ENCODE measurements around the gene NRXN3. TPM values are rescaled to one million over a fixed set of nuclear protein-coding genes. Genes with fewer than 3 reads are reported as not detected.

NRXN3 gene
- total RNA-seq, 1 donor from 2014 or later, result 5.9 TPM

- H3K79me2 ChIP-seq (ENCODE audit: low read depth), result no peaks in the 10 kb centered on the region
- Mint-ChIP-seq H3K36me3 (no peaks in the 10 kb centered on the region), H3K9me3 (no peaks in the 10 kb centered on the region), H3K4me3 (no peak overlapping the region), H3K4me1 (peaks cover 21% of the 10 kb centered on the region), H3K27ac (no peak overlapping the region), H3K27me3 (ENCODE audit: insufficient read depth, low read depth) (no peaks in the 10 kb centered on the region)
- H3K9me3 ChIP-seq (ENCODE audit: low read depth), result no peaks in the 10 kb centered on the region
- TF ChIP-seq CTCF (IDR thresholded peaks at IDR 0.05) (no peak), EZH2 (IDR thresholded peaks at IDR 0.05) (no peak), EZH2phosphoT487 (IDR thresholded peaks at IDR 0.05) (no peak)
- no peak overlapping the region for H3K9ac ChIP-seq
- H3K27ac ChIP-seq, result no peak overlapping the region
- H4K20me1 ChIP-seq (ENCODE audit: low read depth), result no peaks in the 10 kb centered on the region
- no peaks in the 10 kb centered on the region for H3K27me3 ChIP-seq
- no peaks in the 10 kb centered on the region for H3K36me3 ChIP-seq
- no peak for DNase-seq (ENCODE audit: low spot score)
- no peak overlapping the region for H2AFZ ChIP-seq (replicated peaks)
- no peak overlapping the region for H3K4me2 ChIP-seq
- H3K4me3 ChIP-seq, result no peak overlapping the region
- no peaks in the 10 kb centered on the region for H3F3A ChIP-seq (ENCODE audit: low read depth)
- peaks cover 5% of the 10 kb centered on the region for H3K4me1 ChIP-seq
Measured at GRCh38 chr14:79724934-79725717, 1555.0 kb downstream of the NRXN3 start.

DNA sequence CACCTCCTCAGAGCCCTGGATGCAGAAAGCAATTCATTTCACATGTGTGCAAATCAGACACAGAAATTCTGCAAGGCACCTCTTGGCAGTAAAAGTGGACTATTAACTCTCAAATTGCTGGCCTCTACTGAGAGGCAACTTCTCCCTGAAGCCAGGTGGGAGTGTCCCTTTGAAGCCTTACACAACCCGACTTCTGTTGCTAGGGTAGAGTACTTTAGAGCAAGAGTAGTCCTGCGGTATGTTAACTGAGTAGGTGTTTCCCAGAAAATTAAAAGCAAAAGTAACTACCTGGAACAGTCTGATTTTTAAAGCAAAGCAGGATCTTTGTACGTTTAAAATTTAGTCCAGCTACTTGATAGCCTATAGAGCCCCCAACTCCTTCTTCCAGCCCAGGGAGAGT is 1557.7 kb downstream of the NRXN3 start:
- H3K9me3 Mint-ChIP-seq, result no peaks in the 10 kb centered on the region
- Histone ChIP-seq H3K79me2 (ENCODE audit: low read depth) (no peaks in the 10 kb centered on the region), H3K36me3 (no peaks in the 10 kb centered on the region), H3K4me2 (no peak overlapping the region), H3K27me3 (no peaks in the 10 kb centered on the region), H3K9me3 (ENCODE audit: low read depth) (no peaks in the 10 kb centered on the region), H3F3A (ENCODE audit: low read depth) (no peaks in the 10 kb centered on the region), H4K20me1 (ENCODE audit: low read depth) (no peaks in the 10 kb centered on the region), H3K27ac (no peak overlapping the region), H2AFZ (replicated peaks) (no peak overlapping the region), H3K4me3 (no peak overlapping the region), H3K4me1 (peaks cover 7% of the 10 kb centered on the region), H3K9ac (no peak overlapping the region)
- no peak overlapping the region for H3K27ac Mint-ChIP-seq
- no peaks in the 10 kb centered on the region for H3K27me3 Mint-ChIP-seq (ENCODE audit: insufficient read depth, low read depth)
- no peak for DNase-seq (ENCODE audit: low spot score)
- H3K4me1 Mint-ChIP-seq, result peaks cover 24% of the 10 kb centered on the region
- no peaks in the 10 kb centered on the region for H3K36me3 Mint-ChIP-seq
- no peak overlapping the region for H3K4me3 Mint-ChIP-seq
- TF ChIP-seq CTCF (IDR thresholded peaks at IDR 0.05) (no peak), EZH2 (IDR thresholded peaks at IDR 0.05) (no peak), EZH2phosphoT487 (IDR thresholded peaks at IDR 0.05) (no peak)

DNA sequence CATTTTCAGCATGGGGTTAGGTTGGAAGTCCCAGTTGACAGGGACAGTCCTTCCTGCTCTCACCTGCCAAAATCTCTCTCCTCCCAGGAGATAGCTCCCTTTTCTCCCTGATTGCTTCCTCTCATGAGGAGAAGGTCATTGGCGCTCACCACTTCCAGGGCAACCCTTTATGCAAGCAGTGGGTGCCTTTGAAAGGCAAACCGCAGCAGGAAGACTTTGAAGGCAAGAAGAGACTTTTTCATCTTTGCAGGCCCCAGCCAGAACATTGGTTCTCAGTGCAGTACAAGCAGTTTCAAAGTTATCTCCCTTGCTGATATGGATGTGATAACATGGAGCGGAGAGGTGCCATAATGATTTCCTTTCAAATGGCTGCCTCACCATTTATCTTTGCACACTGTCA is 1558.2 kb downstream of the NRXN3 start:
- no peaks in the 10 kb centered on the region for H3K27me3 ChIP-seq
- no peak overlapping the region for H3K27ac ChIP-seq
- TF ChIP-seq EZH2phosphoT487 (IDR thresholded peaks at IDR 0.05) (no peak), CTCF (IDR thresholded peaks at IDR 0.05) (no peak), EZH2 (IDR thresholded peaks at IDR 0.05) (no peak)
- H3K9me3 ChIP-seq (ENCODE audit: low read depth), result no peaks in the 10 kb centered on the region
- no peak overlapping the region for H3K4me2 ChIP-seq
- Mint-ChIP-seq H3K4me3 (no peak overlapping the region), H3K27ac (no peak overlapping the region), H3K36me3 (no peaks in the 10 kb centered on the region), H3K4me1 (peaks cover 23% of the 10 kb centered on the region), H3K9me3 (no peaks in the 10 kb centered on the region), H3K27me3 (ENCODE audit: insufficient read depth, low read depth) (no peaks in the 10 kb centered on the region)
- H3K36me3 ChIP-seq, result no peaks in the 10 kb centered on the region
- DNase-seq (ENCODE audit: low spot score), result no peak
- no peak overlapping the region for H3K4me3 ChIP-seq
- peaks cover 7% of the 10 kb centered on the region for H3K4me1 ChIP-seq
- no peaks in the 10 kb centered on the region for H3K79me2 ChIP-seq (ENCODE audit: low read depth)
- H4K20me1 ChIP-seq (ENCODE audit: low read depth), result no peaks in the 10 kb centered on the region
- H2AFZ ChIP-seq (replicated peaks), result no peak overlapping the region
- no peaks in the 10 kb centered on the region for H3F3A ChIP-seq (ENCODE audit: low read depth)
- no peak overlapping the region for H3K9ac ChIP-seq
